Natural killer cell (primary cell): ENCODE data around the gene HOXB5. TPM values are rescaled to one million over a fixed set of nuclear protein-coding genes. Genes with fewer than 3 reads are reported as not detected.

Experiments
- ATAC-seq, 3 donors: fragments of 150-1000 bp in 2 of 3; fragments of 200-7000 bp in 1 of 3; cut with Tn5 transposase; 1 replicate in 1 of 3; 2 replicates in 2 of 3; pipeline ENCODE4 v1.10.0; 2021; ENCODE audit warnings: mild to moderate bottlenecking in 2 of 3, moderate library complexity in 2 of 3
- DNase-seq, 2 donors: peaks; one replicate each; pipeline versions ENCODE4 v3.0.0 to v3.0.0-alpha.2; 2013 to 2021; ENCODE audit warnings: mixed read lengths in 1 of 2
- H3K27ac ChIP-seq: one replicate; pipeline ENCODE4 v1.5.1; 2013; ENCODE audit warnings: mild to moderate bottlenecking, low read length
- H3K27me3 ChIP-seq: one replicate; pipeline ENCODE4 v1.6.1; 2013; ENCODE audit warnings: low read length; ENCODE audit not compliant: control insufficient read depth, insufficient read depth
- H3K36me3 ChIP-seq: one replicate; pipeline ENCODE4 v1.6.1; 2013; ENCODE audit warnings: low read length; ENCODE audit not compliant: control insufficient read depth, insufficient read depth
- H3K4me1 ChIP-seq: one replicate; pipeline ENCODE4 v1.6.1; 2013; ENCODE audit warnings: low read length; ENCODE audit not compliant: control insufficient read depth, insufficient read depth
- H3K4me3 ChIP-seq: one replicate; pipeline ENCODE4 v1.5.1; 2013; ENCODE audit warnings: low read length
- H3K9me3 ChIP-seq: one replicate; pipeline ENCODE4 v1.6.1; 2013; ENCODE audit warnings: low read length; ENCODE audit not compliant: control insufficient read depth, insufficient read depth
- H3K27ac Mint-ChIP-seq, 2 donors: one replicate each; pipeline ENCODE4 v1.8.0; 2022; ENCODE audit warnings: mild to moderate bottlenecking in 2 of 2, mixed read lengths in 2 of 2, moderate library complexity in 1 of 2
- H3K27me3 Mint-ChIP-seq, 2 donors: one replicate each; pipeline ENCODE4 v1.8.0; 2022; ENCODE audit warnings: low read depth in 2 of 2, mixed read lengths in 2 of 2
- H3K36me3 Mint-ChIP-seq: one replicate; pipeline ENCODE4 v1.8.0; 2022; ENCODE audit warnings: mixed read lengths
- H3K4me1 Mint-ChIP-seq, 2 donors: one replicate each; pipeline ENCODE4 v1.8.0; 2022; ENCODE audit warnings: mixed read lengths in 2 of 2
- H3K4me3 Mint-ChIP-seq: one replicate; pipeline ENCODE4 v1.8.0; 2022; ENCODE audit warnings: mild to moderate bottlenecking, moderate library complexity, mixed read lengths
- H3K9me3 Mint-ChIP-seq, 2 donors: one replicate each; pipeline ENCODE4 v1.8.0; 2022; ENCODE audit warnings: mixed read lengths in 2 of 2
- WGBS: methylation state at CpG from one replicate; pipeline ENCODE4 v1.1.7; 2013; ENCODE audit warnings: missing lambda C conversion rate; ENCODE audit not compliant: insufficient coverage; 5-methylcytosine and 5-hydroxymethylcytosine counted together
- intact Hi-C: fragments of 100-400 bp; cut with micrococcal nuclease; formaldehyde crosslinking; loops from one replicate; pipeline ENCODE4 v1.14.2; 2022
- total RNA-seq, 4 donors: library from RNA; stranded (reverse); fragments of 120-200 nt in 1 of 4; gene quantifications; one replicate each; pipeline versions ENCODE4 v1.2.3 to v1.2.4, GENCODE V29; 2013 to 2022
- TF ChIP-seq, protein P1 (sequence below): fragments of 200-600 bp; IDR thresholded peaks from one replicate; pipeline ENCODE4 v1.8.0; 2022; ENCODE audit warnings: antibody characterized with exemption

Gene HOXB5
- total RNA-seq, 3 donors from 2014 or later (not counting 1 experiment from before 2014, with no cell fraction given) = not detected

DNA sequence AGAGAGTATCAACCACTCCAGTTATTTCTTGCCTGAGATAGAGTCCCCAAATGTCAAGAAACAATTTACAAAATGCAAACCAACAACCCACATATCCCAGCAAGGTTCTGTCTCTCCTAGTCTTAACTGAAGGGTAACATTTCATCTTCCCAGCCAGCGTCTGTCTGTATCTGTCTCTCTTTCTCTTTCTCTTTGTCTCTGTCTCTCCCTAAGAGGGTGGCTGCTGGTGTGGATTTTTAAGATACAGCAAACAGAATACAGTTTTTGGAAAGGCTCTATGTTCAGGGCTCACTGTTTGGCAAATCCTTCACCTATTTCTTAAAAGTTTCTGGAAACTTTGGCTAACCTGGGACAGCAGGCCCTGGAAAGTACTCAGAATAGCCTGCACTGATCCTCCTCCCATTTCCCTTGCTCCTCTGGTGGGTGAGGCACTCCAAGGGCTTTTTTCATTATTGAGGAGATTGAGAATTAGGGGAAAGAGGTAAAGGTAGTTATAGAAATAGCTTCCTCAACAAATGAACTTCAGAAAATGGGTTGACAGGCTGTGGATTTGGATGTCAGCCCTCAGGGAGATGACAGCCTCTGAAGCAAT is 21.7 kb downstream of the HOXB5 start:
- Mint-ChIP-seq H3K27ac (no peak overlapping the region), H3K4me3 (no peak overlapping the region), H3K9me3 (no peaks in the 10 kb centered on the region), H3K4me1 (peaks cover 21 to 36% of the 10 kb centered on the region in 2 donors), H3K27me3 (peaks cover 0 to 10% of the 10 kb centered on the region in 2 donors), H3K36me3 (no peaks in the 10 kb centered on the region)
- peaks cover 32% of the 10 kb centered on the region for H3K4me1 ChIP-seq
- no peak for DNase-seq
- H3K36me3 ChIP-seq = no peaks in the 10 kb centered on the region
- no peaks in the 10 kb centered on the region for H3K9me3 ChIP-seq
- no CpG with 5 or more reads among the region's 1 CpG for WGBS
- H3K27ac ChIP-seq = no peak overlapping the region
- no peaks in the 10 kb centered on the region for H3K27me3 ChIP-seq
- TF ChIP-seq, protein P1, sequence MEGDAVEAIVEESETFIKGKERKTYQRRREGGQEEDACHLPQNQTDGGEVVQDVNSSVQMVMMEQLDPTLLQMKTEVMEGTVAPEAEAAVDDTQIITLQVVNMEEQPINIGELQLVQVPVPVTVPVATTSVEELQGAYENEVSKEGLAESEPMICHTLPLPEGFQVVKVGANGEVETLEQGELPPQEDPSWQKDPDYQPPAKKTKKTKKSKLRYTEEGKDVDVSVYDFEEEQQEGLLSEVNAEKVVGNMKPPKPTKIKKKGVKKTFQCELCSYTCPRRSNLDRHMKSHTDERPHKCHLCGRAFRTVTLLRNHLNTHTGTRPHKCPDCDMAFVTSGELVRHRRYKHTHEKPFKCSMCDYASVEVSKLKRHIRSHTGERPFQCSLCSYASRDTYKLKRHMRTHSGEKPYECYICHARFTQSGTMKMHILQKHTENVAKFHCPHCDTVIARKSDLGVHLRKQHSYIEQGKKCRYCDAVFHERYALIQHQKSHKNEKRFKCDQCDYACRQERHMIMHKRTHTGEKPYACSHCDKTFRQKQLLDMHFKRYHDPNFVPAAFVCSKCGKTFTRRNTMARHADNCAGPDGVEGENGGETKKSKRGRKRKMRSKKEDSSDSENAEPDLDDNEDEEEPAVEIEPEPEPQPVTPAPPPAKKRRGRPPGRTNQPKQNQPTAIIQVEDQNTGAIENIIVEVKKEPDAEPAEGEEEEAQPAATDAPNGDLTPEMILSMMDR = no peak
- no peak for ATAC-seq
- no peak overlapping the region for H3K4me3 ChIP-seq
- intact Hi-C loops = no loop called here

- 83% methylated on average over 25 of the region's 26 CpGs for WGBS
- ATAC-seq = no peak
Observed at GRCh38 chr17:48571024-48571818, 22.4 kb downstream of the HOXB5 start.

GRCh38 chr17:48570325-48571023 is 23.1 kb downstream of the HOXB5 start:
- Mint-ChIP-seq H3K4me3 (no peak overlapping the region), H3K27ac (no peak overlapping the region), H3K27me3 (peaks cover 0 to 10% of the 10 kb centered on the region in 2 donors), H3K9me3 (no peaks in the 10 kb centered on the region), H3K36me3 (no peaks in the 10 kb centered on the region), H3K4me1 (peaks cover 21 to 29% of the 10 kb centered on the region in 2 donors)
- Histone ChIP-seq H3K9me3 (no peaks in the 10 kb centered on the region), H3K27ac (no peak overlapping the region), H3K36me3 (no peaks in the 10 kb centered on the region), H3K4me1 (peaks cover 20% of the 10 kb centered on the region), H3K27me3 (no peaks in the 10 kb centered on the region), H3K4me3 (no peak overlapping the region)
- ATAC-seq (no peak), DNase-seq (no peak)
- intact Hi-C loops = no loop called here
- 80% methylated on average over 19 of the region's 19 CpGs for WGBS
- TF ChIP-seq, protein P1 = no peak

More at GRCh38 chr17:48571024-48571818, 22.4 kb downstream of the HOXB5 start:
- Histone ChIP-seq H3K9me3 (no peaks in the 10 kb centered on the region), H3K27me3 (no peaks in the 10 kb centered on the region), H3K36me3 (no peaks in the 10 kb centered on the region), H3K27ac (no peak overlapping the region), H3K4me3 (no peak overlapping the region), H3K4me1 (peaks cover 26% of the 10 kb centered on the region)
- Mint-ChIP-seq H3K4me3 (no peak overlapping the region), H3K4me1 (peaks cover 21 to 34% of the 10 kb centered on the region in 2 donors), H3K36me3 (no peaks in the 10 kb centered on the region), H3K27ac (no peak overlapping the region), H3K9me3 (no peaks in the 10 kb centered on the region), H3K27me3 (peaks cover 0 to 10% of the 10 kb centered on the region in 2 donors)
- intact Hi-C loops = no loop called here
- TF ChIP-seq, protein P1 = no peak
- no peak for DNase-seq
